HepG2 (cell line): Measurements from ENCODE around the gene VPS9D1. TPM values are rescaled to one million over a fixed set of nuclear protein-coding genes. Genes with fewer than 3 reads are reported as not detected.

Source experiments
- polyA plus RNA-seq, 8 experiments: library from polyadenylated mRNA; depleted of rRNA in 3 of 8; stranded (reverse) in 7 of 8; unstranded in 1 of 8; fragments of >200 nt; fragmentation: Illumina TruSeq in 4 of 8; extraction: Trizol in 4 of 8; gene quantifications; 2 replicates each; pipeline versions ENCODE4 v1.2.1 to v1.2.3, GENCODE V29; 2011 to 2016; ENCODE audit warnings: low read depth in 4 of 8, missing spikeins in 1 of 8, mixed read lengths in 1 of 8; ENCODE audit not compliant: insufficient read depth in 1 of 8
- total RNA-seq, 5 experiments: library from RNA; depleted of rRNA; stranded (reverse); fragments of >200 nt; fragmentation: Illumina TruSeq; extraction: Trizol; gene quantifications; 2 replicates each; pipeline ENCODE4 v1.2.3, GENCODE V29; 2016; ENCODE audit warnings: low read depth in 1 of 5

VPS9D1 gene
- total and polyA plus RNA-seq, 2 of the 13 experiments (the other 11 are each of a cell fraction or from before 2014, with no cell fraction given), result 10.1 to 13.2 TPM

Other genes starting within 250 kb of the VPS9D1 start
- 21.4 and 24.4 TPM in 2 replicates for gene ANKRD11, start 230.3 kb downstream of the VPS9D1 start, total RNA-seq (2016; rRNA removed; fragmentation: Illumina TruSeq; extraction: Trizol)
- gene ANKRD11, start 230.3 kb downstream of the VPS9D1 start, polyA plus RNA-seq (2011; rRNA removed), result 38.4 and 42.3 TPM in 2 replicates
- 63.9 and 136 TPM in 2 replicates for gene SPG7, start 212.5 kb downstream of the VPS9D1 start, total RNA-seq (2016; rRNA removed; fragmentation: Illumina TruSeq; extraction: Trizol)
- gene SPG7, start 212.5 kb downstream of the VPS9D1 start, polyA plus RNA-seq (2011; rRNA removed), result 66.0 and 77.5 TPM in 2 replicates
- gene RPL13, start 160.2 kb downstream of the VPS9D1 start, total RNA-seq (2016; rRNA removed; fragmentation: Illumina TruSeq; extraction: Trizol), result 2,988 and 3,233 TPM in 2 replicates
- 4,411 and 5,523 TPM in 2 replicates for gene RPL13, start 160.2 kb downstream of the VPS9D1 start, polyA plus RNA-seq (2011; rRNA removed)
- gene CPNE7, start 145.1 kb downstream of the VPS9D1 start, total RNA-seq (2016; rRNA removed; fragmentation: Illumina TruSeq; extraction: Trizol), result not detected in 2 replicates
- 0.59 and 2.1 TPM in 2 replicates for gene CPNE7, start 145.1 kb downstream of the VPS9D1 start, polyA plus RNA-seq (2011; rRNA removed)
- gene DPEP1, start 107.3 kb downstream of the VPS9D1 start, total RNA-seq (2016; rRNA removed; fragmentation: Illumina TruSeq; extraction: Trizol), result 19.7 and 37.6 TPM in 2 replicates
- gene DPEP1, start 107.3 kb downstream of the VPS9D1 start, polyA plus RNA-seq (2011; rRNA removed), result 40.2 and 52.2 TPM in 2 replicates
- gene CHMP1A, start 63.2 kb downstream of the VPS9D1 start, total RNA-seq (2016; rRNA removed; fragmentation: Illumina TruSeq; extraction: Trizol), result 69.4 and 80.0 TPM in 2 replicates
- 73.3 and 87.2 TPM in 2 replicates for gene CHMP1A, start 63.2 kb downstream of the VPS9D1 start, polyA plus RNA-seq (2011; rRNA removed)
- 11.0 and 11.2 TPM in 2 replicates for gene SPATA33, start 63.1 kb downstream of the VPS9D1 start, total RNA-seq (2016; rRNA removed; fragmentation: Illumina TruSeq; extraction: Trizol)
- 5.7 and 6.3 TPM in 2 replicates for gene SPATA33, start 63.1 kb downstream of the VPS9D1 start, polyA plus RNA-seq (2011; rRNA removed)
- 1.2 and 2.5 TPM in 2 replicates for gene CDK10, start 34.2 kb downstream of the VPS9D1 start, total RNA-seq (2016; rRNA removed; fragmentation: Illumina TruSeq; extraction: Trizol)
- gene CDK10, start 34.2 kb downstream of the VPS9D1 start, polyA plus RNA-seq (2011; rRNA removed), result 3.9 and 4.3 TPM in 2 replicates
- 17.0 and 20.7 TPM in 2 replicates for gene SPATA2L, start 19.2 kb downstream of the VPS9D1 start, total RNA-seq (2016; rRNA removed; fragmentation: Illumina TruSeq; extraction: Trizol)
- 9.1 and 11.8 TPM in 2 replicates for gene SPATA2L, start 19.2 kb downstream of the VPS9D1 start, polyA plus RNA-seq (2011; rRNA removed)
- gene ZNF276, start 639 bp upstream of the VPS9D1 start, total RNA-seq (2016; rRNA removed; fragmentation: Illumina TruSeq; extraction: Trizol), result 6.8 and 17.7 TPM in 2 replicates
- 18.0 and 24.3 TPM in 2 replicates for gene ZNF276, start 639 bp upstream of the VPS9D1 start, polyA plus RNA-seq (2011; rRNA removed)
- 45.7 and 106 TPM in 2 replicates for gene FANCA, start 95.7 kb upstream of the VPS9D1 start, total RNA-seq (2016; rRNA removed; fragmentation: Illumina TruSeq; extraction: Trizol)
- gene FANCA, start 95.7 kb upstream of the VPS9D1 start, polyA plus RNA-seq (2011; rRNA removed), result 77.9 and 88.0 TPM in 2 replicates
- gene SPIRE2, start 107.6 kb upstream of the VPS9D1 start, total RNA-seq (2016; rRNA removed; fragmentation: Illumina TruSeq; extraction: Trizol), result 7.6 and 13.3 TPM in 2 replicates
- gene SPIRE2, start 107.6 kb upstream of the VPS9D1 start, polyA plus RNA-seq (2011; rRNA removed), result 37.5 and 55.7 TPM in 2 replicates
- 98.4 and 138 TPM in 2 replicates for gene TCF25, start 152.7 kb upstream of the VPS9D1 start, total RNA-seq (2016; rRNA removed; fragmentation: Illumina TruSeq; extraction: Trizol)
- gene TCF25, start 152.7 kb upstream of the VPS9D1 start, polyA plus RNA-seq (2011; rRNA removed), result 206 and 274 TPM in 2 replicates
- gene MC1R, start 198.0 kb upstream of the VPS9D1 start, total RNA-seq (2016; rRNA removed; fragmentation: Illumina TruSeq; extraction: Trizol), result 7.2 and 9.1 TPM in 2 replicates
- gene MC1R, start 198.0 kb upstream of the VPS9D1 start, polyA plus RNA-seq (2011; rRNA removed), result 14.8 and 20.0 TPM in 2 replicates
- 161 and 185 TPM in 2 replicates for gene TUBB3, start 202.4 kb upstream of the VPS9D1 start, total RNA-seq (2016; rRNA removed; fragmentation: Illumina TruSeq; extraction: Trizol)
- gene TUBB3, start 202.4 kb upstream of the VPS9D1 start, polyA plus RNA-seq (2011; rRNA removed), result 110 and 152 TPM in 2 replicates
- gene DEF8, start 227.9 kb upstream of the VPS9D1 start, total RNA-seq (2016; rRNA removed; fragmentation: Illumina TruSeq; extraction: Trizol), result 98.5 and 107 TPM in 2 replicates
- 98.2 and 108 TPM in 2 replicates for gene DEF8, start 227.9 kb upstream of the VPS9D1 start, polyA plus RNA-seq (2011; rRNA removed)